ENCODE measurements around the gene IFT88.
A peak's percentile ranks its signal among the peaks of the same experiment; 100 is the strongest.

The IFT88 gene

DNA sequence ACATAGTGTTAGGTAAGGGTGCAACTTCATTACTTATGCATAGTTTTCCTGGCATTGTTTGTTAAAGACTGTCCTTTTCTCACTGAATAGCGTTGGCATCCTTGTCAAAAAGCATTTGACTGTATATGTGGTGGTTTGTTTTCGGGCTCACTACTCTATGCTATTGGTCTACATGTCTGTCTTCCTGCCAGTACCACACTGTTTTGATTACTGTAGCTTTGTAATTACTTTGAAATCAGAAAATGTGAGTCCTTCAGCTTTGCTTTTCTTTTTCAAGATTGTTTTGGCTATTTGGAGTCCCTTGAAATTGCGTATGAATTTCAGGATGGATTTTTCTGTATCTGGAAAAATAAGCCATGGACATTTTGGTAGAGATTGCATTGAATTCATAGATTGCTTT is 56.0 kb downstream of the IFT88 start:
- H2AFZ ChIP-seq (ENCODE audit: low read length, unreplicated experiment): no peak overlapping the region
- no peaks in the 10 kb centered on the region; the same call in 1 of the 2 replicates for H3K36me3 ChIP-seq (ENCODE audit: insufficient read depth, low read length)
- H3K79me2 ChIP-seq (ENCODE audit: control insufficient read depth, insufficient read depth, low read length, unreplicated experiment): no peaks in the 10 kb centered on the region
- H3K27ac ChIP-seq (ENCODE audit: low read depth, low read length): no peak overlapping the region
- no peak overlapping the region for H3K4me3 ChIP-seq (ENCODE audit: low read depth, low read length)
- no peaks in the 10 kb centered on the region for H3K27me3 ChIP-seq (ENCODE audit: insufficient read depth, low read length)
- H3K4me1 ChIP-seq (ENCODE audit: control insufficient read depth, insufficient read depth, low read length, unreplicated experiment): no peaks in the 10 kb centered on the region

DNA sequence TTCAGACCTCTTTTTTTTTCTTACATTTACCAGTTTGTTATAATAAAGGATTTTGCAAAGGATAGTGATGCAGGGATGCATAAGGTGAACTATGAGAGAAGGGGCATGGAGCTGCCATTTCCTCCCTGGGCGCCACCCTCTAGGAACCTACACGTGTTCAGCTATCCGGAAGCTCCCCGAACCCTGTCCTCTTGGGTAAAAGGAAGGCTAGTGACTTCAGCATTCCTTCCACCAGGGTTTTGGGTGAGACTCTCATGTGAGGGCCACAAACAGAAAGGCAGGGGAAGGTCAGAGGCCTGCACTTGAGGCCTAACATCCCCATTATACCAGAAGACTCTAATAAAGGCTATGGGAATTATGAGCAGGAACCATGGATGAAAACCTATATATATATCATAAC is 57.3 kb downstream of the IFT88 start:
- no peak overlapping the region for H2AFZ ChIP-seq (ENCODE audit: low read length, unreplicated experiment)

DNA sequence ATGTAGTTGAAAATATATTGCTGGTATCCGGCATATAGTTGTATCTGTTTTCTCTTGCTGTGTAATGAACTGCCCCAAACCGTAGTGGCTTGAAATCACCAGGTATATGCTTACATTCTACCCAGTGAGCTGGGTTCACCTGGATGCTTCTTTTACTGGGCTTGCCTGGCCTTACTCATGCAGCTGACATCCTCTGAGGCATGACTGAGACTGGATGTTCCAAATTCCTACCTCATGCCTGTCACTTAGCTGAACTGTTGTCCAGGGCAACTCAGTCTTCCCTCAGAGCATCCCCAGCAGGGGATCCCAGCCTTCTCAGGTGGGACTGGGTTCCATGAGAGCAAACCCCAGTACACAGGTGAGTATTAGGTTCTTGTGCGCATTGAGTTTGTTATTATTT is 66.8 kb downstream of the IFT88 start:
- Histone ChIP-seq H3K36me3 (ENCODE audit: insufficient read depth, low read length) (no peaks in the 10 kb centered on the region), H3K79me2 (ENCODE audit: control insufficient read depth, insufficient read depth, low read length, unreplicated experiment) (no peaks in the 10 kb centered on the region), H3K27ac (ENCODE audit: low read depth, low read length) (no peak overlapping the region), H3K27me3 (ENCODE audit: insufficient read depth, low read length) (no peaks in the 10 kb centered on the region), H3K4me3 (ENCODE audit: low read depth, low read length) (no peak overlapping the region), H3K4me1 (ENCODE audit: control insufficient read depth, insufficient read depth, low read length, unreplicated experiment) (no peaks in the 10 kb centered on the region), H2AFZ (ENCODE audit: low read length, unreplicated experiment) (no peak overlapping the region)

More for the DNA sequence above, 57.3 kb downstream of the IFT88 start:
- Histone ChIP-seq H3K4me1 (ENCODE audit: control insufficient read depth, insufficient read depth, low read length, unreplicated experiment) (no peaks in the 10 kb centered on the region), H3K36me3 (ENCODE audit: insufficient read depth, low read length) (no peaks in the 10 kb centered on the region; the same call in 1 of the 2 replicates), H3K4me3 (ENCODE audit: low read depth, low read length) (no peak overlapping the region), H3K79me2 (ENCODE audit: control insufficient read depth, insufficient read depth, low read length, unreplicated experiment) (no peaks in the 10 kb centered on the region), H3K27me3 (ENCODE audit: insufficient read depth, low read length) (no peaks in the 10 kb centered on the region), H3K27ac (ENCODE audit: low read depth, low read length) (no peak overlapping the region)

DNA sequence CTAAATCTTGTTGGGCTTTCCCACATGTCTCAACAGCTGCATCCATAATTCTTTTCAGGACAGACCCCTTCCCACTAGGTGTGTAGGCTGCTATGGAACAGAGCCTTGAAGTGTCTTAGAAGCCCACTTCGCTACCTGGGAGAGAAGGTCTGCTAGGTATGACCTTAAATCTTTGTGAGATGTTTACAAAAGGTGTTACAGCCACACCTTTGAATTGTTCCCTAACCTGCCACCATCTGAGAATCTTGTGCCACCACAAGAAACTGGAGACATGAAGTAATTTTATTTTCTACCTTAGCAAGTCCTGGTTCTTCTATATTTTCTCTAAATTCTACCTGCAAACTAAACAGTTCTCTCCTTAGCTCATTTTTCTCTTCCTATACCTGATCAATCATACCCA is 69.1 kb downstream of the IFT88 start:
- Histone ChIP-seq H3K27me3 (ENCODE audit: insufficient read depth, low read length) (no peaks in the 10 kb centered on the region), H2AFZ (ENCODE audit: low read length, unreplicated experiment) (no peak overlapping the region), H3K36me3 (ENCODE audit: insufficient read depth, low read length) (no peaks in the 10 kb centered on the region), H3K4me3 (ENCODE audit: low read depth, low read length) (no peak overlapping the region), H3K27ac (ENCODE audit: low read depth, low read length) (no peak overlapping the region), H3K79me2 (ENCODE audit: control insufficient read depth, insufficient read depth, low read length, unreplicated experiment) (no peaks in the 10 kb centered on the region), H3K4me1 (ENCODE audit: control insufficient read depth, insufficient read depth, low read length, unreplicated experiment) (no peaks in the 10 kb centered on the region)

DNA sequence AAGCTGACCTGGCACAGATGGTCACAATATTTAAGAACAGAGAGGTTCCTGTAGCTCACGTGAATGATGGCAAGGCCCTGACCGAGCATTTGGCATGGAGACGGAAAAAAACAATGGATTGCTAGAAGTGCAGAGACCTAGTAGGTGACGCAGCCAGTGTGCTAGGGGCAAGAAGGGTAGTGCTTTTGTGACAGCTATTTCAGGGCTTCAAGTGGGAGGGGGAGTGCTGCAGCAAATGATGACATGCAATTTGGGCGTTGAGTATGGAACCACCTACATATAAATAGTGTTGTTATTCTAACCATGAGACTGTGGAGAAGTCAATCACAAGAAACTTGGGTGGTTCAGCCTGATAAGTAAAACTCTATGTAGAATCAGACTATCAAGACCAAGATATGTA is 70.9 kb downstream of the IFT88 start:
- H3K79me2 ChIP-seq (ENCODE audit: control insufficient read depth, insufficient read depth, low read length, unreplicated experiment): no peaks in the 10 kb centered on the region
- H3K4me3 ChIP-seq (ENCODE audit: low read depth, low read length): no peak overlapping the region
- no peaks in the 10 kb centered on the region for H3K27me3 ChIP-seq (ENCODE audit: insufficient read depth, low read length)
- H3K4me1 ChIP-seq (ENCODE audit: control insufficient read depth, insufficient read depth, low read length, unreplicated experiment): no peaks in the 10 kb centered on the region
- H2AFZ ChIP-seq (ENCODE audit: low read length, unreplicated experiment): no peak overlapping the region
- H3K36me3 ChIP-seq (ENCODE audit: insufficient read depth, low read length): no peaks in the 10 kb centered on the region
- H3K27ac ChIP-seq (ENCODE audit: low read depth, low read length): no peak overlapping the region

DNA sequence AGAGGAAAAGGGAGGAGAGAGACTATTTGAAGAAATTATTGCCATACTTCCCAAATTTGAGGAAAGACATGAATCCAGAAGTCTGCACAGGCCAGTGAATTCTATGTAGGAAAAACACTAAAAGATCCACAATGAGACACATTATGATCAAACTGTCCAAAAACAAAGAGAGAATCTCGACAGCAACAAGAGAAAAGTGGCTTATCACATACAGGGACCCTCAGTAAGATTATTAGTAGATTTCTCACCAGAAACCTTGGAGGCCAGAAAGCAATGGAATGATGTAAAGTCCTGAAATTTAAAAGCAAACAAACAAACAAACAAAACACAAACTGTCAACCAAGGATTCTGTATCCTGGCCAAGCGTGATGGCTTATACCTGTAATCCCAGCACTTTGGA is 80.8 kb downstream of the IFT88 start:
- Histone ChIP-seq H3K79me2 (ENCODE audit: control insufficient read depth, insufficient read depth, low read length, unreplicated experiment) (no peaks in the 10 kb centered on the region), H2AFZ (ENCODE audit: low read length, unreplicated experiment) (no peak overlapping the region), H3K4me1 (ENCODE audit: control insufficient read depth, insufficient read depth, low read length, unreplicated experiment) (no peaks in the 10 kb centered on the region), H3K27me3 (ENCODE audit: insufficient read depth, low read length) (no peaks in the 10 kb centered on the region), H3K27ac (ENCODE audit: low read depth, low read length) (no peak overlapping the region), H3K4me3 (ENCODE audit: low read depth, low read length) (no peak overlapping the region), H3K36me3 (ENCODE audit: insufficient read depth, low read length) (no peaks in the 10 kb centered on the region)

DNA sequence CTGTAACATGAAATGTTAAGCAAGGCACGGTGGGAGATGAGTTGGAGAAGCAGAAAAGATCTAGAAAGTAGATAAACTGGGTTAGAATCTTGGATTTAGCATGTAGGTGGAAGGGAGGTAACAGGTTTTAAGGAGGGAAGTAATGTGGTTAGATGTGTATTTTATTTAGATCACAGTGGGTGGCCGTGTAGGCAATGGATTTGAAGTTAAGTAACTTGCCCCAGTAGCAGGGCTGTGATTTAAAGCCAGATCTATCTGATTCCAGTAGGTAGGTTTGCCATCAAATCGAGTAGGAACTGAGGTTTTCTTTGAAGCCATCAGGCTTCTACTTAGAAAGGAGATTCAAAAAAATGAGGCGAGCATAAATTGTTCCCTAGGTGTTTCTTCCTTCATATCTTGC is 86.0 kb downstream of the IFT88 start:
- Histone ChIP-seq H2AFZ (ENCODE audit: low read length, unreplicated experiment) (no peak overlapping the region), H3K79me2 (ENCODE audit: control insufficient read depth, insufficient read depth, low read length, unreplicated experiment) (no peaks in the 10 kb centered on the region), H3K27ac (ENCODE audit: low read depth, low read length) (no peak overlapping the region), H3K36me3 (ENCODE audit: insufficient read depth, low read length) (no peaks in the 10 kb centered on the region), H3K27me3 (ENCODE audit: insufficient read depth, low read length) (no peaks in the 10 kb centered on the region), H3K4me1 (ENCODE audit: control insufficient read depth, insufficient read depth, low read length, unreplicated experiment) (peaks cover 16% of the 10 kb centered on the region), H3K4me3 (ENCODE audit: low read depth, low read length) (no peak overlapping the region)

DNA sequence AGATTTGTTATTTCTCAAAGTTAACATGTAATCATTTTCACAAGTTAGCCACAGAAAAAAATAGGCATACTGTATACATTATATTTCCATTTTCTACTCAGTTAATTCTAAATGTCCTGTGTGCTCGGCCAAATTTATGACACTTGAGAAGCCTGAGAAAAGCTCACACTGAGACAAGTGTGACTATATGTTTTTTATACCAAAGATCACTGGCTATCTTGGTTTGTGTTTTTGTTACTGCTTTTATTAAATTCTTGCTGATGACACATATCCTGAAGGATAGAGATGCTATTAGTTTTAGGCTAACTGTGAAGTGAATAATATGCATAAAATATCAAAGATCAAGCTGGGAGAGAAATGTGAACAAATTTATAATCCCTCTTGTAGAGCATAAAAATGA is 87.2 kb downstream of the IFT88 start:
- peaks cover 16% of the 10 kb centered on the region for H3K4me1 ChIP-seq (ENCODE audit: control insufficient read depth, insufficient read depth, low read length, unreplicated experiment)
- no peaks in the 10 kb centered on the region for H3K36me3 ChIP-seq (ENCODE audit: insufficient read depth, low read length)
- no peak overlapping the region for H2AFZ ChIP-seq (ENCODE audit: low read length, unreplicated experiment)
- no peaks in the 10 kb centered on the region for H3K79me2 ChIP-seq (ENCODE audit: control insufficient read depth, insufficient read depth, low read length, unreplicated experiment)
- no peak overlapping the region; the same call in 1 of the 2 replicates for H3K4me3 ChIP-seq (ENCODE audit: low read depth, low read length)
- peak overlapping the region; percentile 83 for H3K27ac ChIP-seq (ENCODE audit: low read depth, low read length)
- no peaks in the 10 kb centered on the region for H3K27me3 ChIP-seq (ENCODE audit: insufficient read depth, low read length)

DNA sequence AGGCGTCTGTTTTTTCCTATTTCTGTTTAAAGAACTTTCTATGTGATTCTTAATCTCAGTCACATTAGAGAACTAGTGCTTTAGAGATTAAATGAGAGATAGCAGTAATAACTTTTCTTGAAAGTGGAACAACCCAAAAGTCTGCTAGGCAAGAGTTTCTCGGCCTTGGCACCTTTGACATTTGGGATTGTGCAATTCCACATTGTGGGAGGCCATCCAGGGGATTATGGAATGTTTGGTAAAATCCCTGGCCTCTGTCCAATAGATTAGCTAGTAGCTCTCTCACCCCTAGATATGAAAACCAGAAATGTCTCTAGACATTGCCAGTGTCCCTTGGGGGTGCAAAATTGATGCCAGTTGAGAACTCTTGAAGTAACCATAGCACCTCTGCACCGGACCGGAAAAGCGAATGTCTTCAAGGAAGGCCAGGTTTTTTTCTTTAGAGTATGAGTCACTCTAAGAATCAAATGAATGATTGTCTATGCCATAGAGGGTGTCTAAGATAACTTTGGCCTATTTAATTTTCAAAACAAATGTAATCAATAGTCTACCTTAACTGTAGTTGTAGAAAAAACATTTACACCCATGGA is 91.6 kb downstream of the IFT88 start:
- Histone ChIP-seq H3K36me3 (ENCODE audit: insufficient read depth, low read length) (no peaks in the 10 kb centered on the region), H3K27me3 (ENCODE audit: insufficient read depth, low read length) (no peaks in the 10 kb centered on the region), H3K4me1 (ENCODE audit: control insufficient read depth, insufficient read depth, low read length, unreplicated experiment) (peaks cover 13% of the 10 kb centered on the region), H2AFZ (ENCODE audit: low read length, unreplicated experiment) (no peak overlapping the region), H3K27ac (ENCODE audit: low read depth, low read length) (no peak overlapping the region), H3K79me2 (ENCODE audit: control insufficient read depth, insufficient read depth, low read length, unreplicated experiment) (no peaks in the 10 kb centered on the region), H3K4me3 (ENCODE audit: low read depth, low read length) (no peak overlapping the region)

DNA sequence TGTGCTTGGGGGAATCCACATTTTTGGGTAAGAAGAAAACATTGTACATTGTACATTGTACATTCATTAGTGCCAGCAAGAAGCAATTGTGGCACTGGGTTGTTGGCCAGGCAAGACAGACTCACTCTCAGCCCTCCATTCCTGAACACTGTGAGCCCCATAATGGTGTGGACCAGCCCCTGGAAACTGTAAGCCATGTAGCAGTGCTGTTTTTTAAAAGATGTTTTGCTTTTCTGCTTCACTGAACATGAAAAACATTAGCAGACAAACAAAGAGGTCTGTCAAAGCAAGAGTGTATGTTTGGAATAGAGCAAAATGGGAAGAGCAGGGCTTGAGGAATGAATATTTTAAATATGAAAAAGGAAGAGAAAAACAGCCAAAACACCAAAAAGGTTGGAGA is 97.4 kb downstream of the IFT88 start:
- Histone ChIP-seq H2AFZ (ENCODE audit: low read length, unreplicated experiment) (no peak overlapping the region), H3K4me1 (ENCODE audit: control insufficient read depth, insufficient read depth, low read length, unreplicated experiment) (no peaks in the 10 kb centered on the region), H3K36me3 (ENCODE audit: insufficient read depth, low read length) (no peaks in the 10 kb centered on the region), H3K27ac (ENCODE audit: low read depth, low read length) (no peak overlapping the region), H3K4me3 (ENCODE audit: low read depth, low read length) (no peak overlapping the region), H3K27me3 (ENCODE audit: insufficient read depth, low read length) (no peaks in the 10 kb centered on the region), H3K79me2 (ENCODE audit: control insufficient read depth, insufficient read depth, low read length, unreplicated experiment) (no peaks in the 10 kb centered on the region)

DNA sequence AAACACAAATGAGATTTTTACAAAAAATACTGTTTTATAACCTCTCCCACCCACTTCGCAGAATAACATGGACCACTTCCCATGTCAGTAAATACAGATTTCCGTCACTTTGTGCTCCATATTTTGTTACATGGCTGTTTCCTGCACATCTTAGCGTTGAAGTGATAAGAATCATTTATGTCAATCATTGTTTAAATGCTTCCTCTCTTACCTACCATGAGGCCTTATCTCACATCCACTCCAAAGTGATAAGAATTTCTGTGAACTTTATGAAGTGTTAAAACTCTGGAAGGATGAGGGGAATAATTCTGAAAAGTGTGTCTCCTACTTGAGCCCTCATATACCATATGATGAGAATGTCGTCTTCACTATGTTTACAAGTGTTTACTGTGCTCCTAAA is 100.0 kb downstream of the IFT88 start:
- no peak overlapping the region for H3K27ac ChIP-seq (ENCODE audit: low read depth, low read length)
- H2AFZ ChIP-seq (ENCODE audit: low read length, unreplicated experiment): no peak overlapping the region
- H3K4me3 ChIP-seq (ENCODE audit: low read depth, low read length): no peak overlapping the region
- no peaks in the 10 kb centered on the region for H3K79me2 ChIP-seq (ENCODE audit: control insufficient read depth, insufficient read depth, low read length, unreplicated experiment)
- H3K27me3 ChIP-seq (ENCODE audit: insufficient read depth, low read length): no peaks in the 10 kb centered on the region
- no peaks in the 10 kb centered on the region for H3K4me1 ChIP-seq (ENCODE audit: control insufficient read depth, insufficient read depth, low read length, unreplicated experiment)
- H3K36me3 ChIP-seq (ENCODE audit: insufficient read depth, low read length): no peaks in the 10 kb centered on the region
